ENCODE results near the gene ZNF521.

DNA sequence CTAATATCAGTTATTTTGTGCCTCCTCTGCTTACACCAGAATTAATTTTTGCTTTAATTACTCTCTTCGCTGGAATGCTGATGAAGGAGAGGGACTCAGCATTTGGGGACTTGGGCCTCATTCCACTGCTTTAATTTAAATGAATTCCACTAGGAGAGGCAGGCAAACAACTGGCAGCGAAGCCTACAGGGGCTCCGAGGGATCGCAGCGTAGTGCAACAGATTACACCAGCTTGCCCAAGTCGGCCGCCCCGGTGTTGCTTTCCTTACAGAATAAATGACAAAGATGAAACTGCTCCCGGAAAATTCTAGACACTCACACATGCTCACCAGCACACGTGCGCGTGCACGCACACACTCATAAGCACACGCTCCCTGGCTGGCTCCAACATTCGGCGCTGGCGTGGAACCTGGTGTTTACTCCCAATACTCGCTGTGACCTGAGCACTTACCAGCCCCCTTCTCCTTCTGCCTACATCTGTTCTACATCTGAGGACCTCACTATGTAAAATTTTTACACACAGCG, 175.4 kb downstream of the ZNF521 start:
- TF ChIP-seq, protein P1, sequence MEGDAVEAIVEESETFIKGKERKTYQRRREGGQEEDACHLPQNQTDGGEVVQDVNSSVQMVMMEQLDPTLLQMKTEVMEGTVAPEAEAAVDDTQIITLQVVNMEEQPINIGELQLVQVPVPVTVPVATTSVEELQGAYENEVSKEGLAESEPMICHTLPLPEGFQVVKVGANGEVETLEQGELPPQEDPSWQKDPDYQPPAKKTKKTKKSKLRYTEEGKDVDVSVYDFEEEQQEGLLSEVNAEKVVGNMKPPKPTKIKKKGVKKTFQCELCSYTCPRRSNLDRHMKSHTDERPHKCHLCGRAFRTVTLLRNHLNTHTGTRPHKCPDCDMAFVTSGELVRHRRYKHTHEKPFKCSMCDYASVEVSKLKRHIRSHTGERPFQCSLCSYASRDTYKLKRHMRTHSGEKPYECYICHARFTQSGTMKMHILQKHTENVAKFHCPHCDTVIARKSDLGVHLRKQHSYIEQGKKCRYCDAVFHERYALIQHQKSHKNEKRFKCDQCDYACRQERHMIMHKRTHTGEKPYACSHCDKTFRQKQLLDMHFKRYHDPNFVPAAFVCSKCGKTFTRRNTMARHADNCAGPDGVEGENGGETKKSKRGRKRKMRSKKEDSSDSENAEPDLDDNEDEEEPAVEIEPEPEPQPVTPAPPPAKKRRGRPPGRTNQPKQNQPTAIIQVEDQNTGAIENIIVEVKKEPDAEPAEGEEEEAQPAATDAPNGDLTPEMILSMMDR (IDR thresholded peaks at IDR 0.05; ENCODE audit: insufficient read depth, low read depth, low read length), result no peak
- no peak for TF ChIP-seq EZH2 (IDR thresholded peaks at IDR 0.05; ENCODE audit: insufficient read depth, low read length)
